Left colon (tissue), 2 donors: ENCODE measurements around the gene MESD. TPM values are rescaled to one million over a fixed set of nuclear protein-coding genes. Genes with fewer than 3 reads are reported as not detected.

Experiments used
- microRNA-seq, 2 donors: library from miRNA; unstranded; fragments of <30 nt; microRNA quantifications; one replicate each; pipeline versions ENCODE4 v1.1.0 to v1.2.0, GENCODE V29; 2020
- total RNA-seq, 2 donors: library from RNA; stranded (reverse); fragmentation: NEBNext Ultra II Directional; extraction: Animal tissue kit (Norgen Biotek cat#: 25700); gene quantifications; one replicate each; pipeline ENCODE4 v1.2.1, GENCODE V29; 2021
- donor health status: DM: no; HTN: no; CAD: no.
- donor health status: DM: yes; HTN: yes; CAD: no.

Gene MESD
- total RNA-seq, 2 donors from 2014 or later, result 21.2 TPM

Small RNAs within 50 kb of the gene (microRNA-seq; reads per million reads assigned to microRNA genes)
- gene MIR4514, result 0 reads per million in 2 donors

Other genes with a start within 250 kb of the MESD start
- 1 to 10 TPM; 1.1 to 1.7 TPM for gene CEMIP, start 210.4 kb downstream of the MESD start, total RNA-seq
- 10 to 100 TPM; 23.8 to 24.3 TPM for gene TLNRD1, start 11.1 kb upstream of the MESD start, total RNA-seq
- not detected for gene CFAP161, start 144.5 kb upstream of the MESD start, total RNA-seq
- 1 to 10 TPM; 2.1 to 9.2 TPM for gene IL16, start 207.1 kb upstream of the MESD start, total RNA-seq